PC-3 (cell line): ENCODE data around the gene TNK2. TPM values are rescaled to one million over a fixed set of nuclear protein-coding genes. Genes with fewer than 3 reads are reported as not detected.

Experiments used
- ATAC-seq: fragments of 200-7000 bp; cut with Tn5 transposase; 2 replicates; pipeline ENCODE4 v1.9.1; 2020; ENCODE audit warnings: mild to moderate bottlenecking, moderate library complexity
- BruUV-seq: library from RNA; stranded (reverse); fragments of 400-500 nt; replicated peaks from 2 replicates; lab custom pipeline; 2021; lab: Mats Ljungman, UMichigan
- CTCF ChIA-PET: fragments of 300-600 bp; sonication (Branson Sonifier 250); formaldehyde crosslinking; loops from one replicate; lab custom pipeline; 2022; ENCODE audit warnings: antibody characterized with exemption; lab: Charles Lee
- POLR2A ChIA-PET: fragments of 300-600 bp; sonication (Branson Sonifier 250); formaldehyde crosslinking; loops from one replicate; lab custom pipeline; 2022; ENCODE audit warnings: antibody characterized with exemption; ENCODE audit not compliant: unreplicated experiment; lab: Charles Lee
- DNase-seq: peaks from one replicate; pipeline ENCODE4 v3.0.0-alpha.2; 2015
- H2AFZ ChIP-seq: fragments of 300-600 bp; sonication (generic); 2 replicates; pipeline ENCODE4 v1.6.0; 2016; ENCODE audit warnings: antibody characterized with exemption, low read length
- H3F3A ChIP-seq: fragments of 300-600 bp; sonication (generic); one replicate; pipeline ENCODE4 v1.6.0; 2017; ENCODE audit warnings: antibody characterized with exemption, low read length, control low read depth, mild to moderate bottlenecking; ENCODE audit not compliant: unreplicated experiment
- H3K27ac ChIP-seq: fragments of 300-600 bp; sonication (generic); 2 replicates; pipeline ENCODE4 v1.5.1; 2016; ENCODE audit warnings: mild to moderate bottlenecking, low read length
- H3K27me3 ChIP-seq: fragments of 300-600 bp; sonication (generic); 2 replicates; pipeline ENCODE4 v1.6.1; 2016; ENCODE audit warnings: low read length, mixed read lengths
- H3K36me3 ChIP-seq: fragments of 300-600 bp; sonication (generic); 2 replicates; pipeline ENCODE4 v1.6.1; 2016; ENCODE audit warnings: low read depth, mixed run types, low read length, mixed read lengths
- H3K4me1 ChIP-seq: fragments of 300-600 bp; sonication (generic); 2 replicates; pipeline ENCODE4 v1.5.1; 2016; ENCODE audit warnings: low read length; ENCODE audit not compliant: insufficient read depth
- H3K4me2 ChIP-seq: fragments of 300-600 bp; sonication (generic); 2 replicates; pipeline ENCODE4 v1.6.0; 2016; ENCODE audit warnings: low read length
- H3K4me3 ChIP-seq: fragments of 300-600 bp; sonication (generic); 2 replicates; pipeline ENCODE4 v1.5.1; 2016; ENCODE audit warnings: mild to moderate bottlenecking, low read length, mixed read lengths
- H3K79me2 ChIP-seq: fragments of 300-600 bp; sonication (generic); 2 replicates; pipeline ENCODE4 v1.6.1; 2017; ENCODE audit warnings: low read length, mixed read lengths
- H3K9ac ChIP-seq: fragments of 300-600 bp; sonication (generic); 2 replicates; pipeline ENCODE4 v1.6.0; 2016; ENCODE audit warnings: mild to moderate bottlenecking, low read length
- H3K9me2 ChIP-seq: fragments of 300-600 bp; sonication (generic); replicated peaks from 2 replicates; pipeline ENCODE4 v1.6.1; 2016; ENCODE audit warnings: mixed run types, low read length, mixed read lengths
- H3K9me3 ChIP-seq: fragments of 300-600 bp; sonication (generic); 2 replicates; pipeline ENCODE4 v1.6.1; 2016; ENCODE audit warnings: low read length, mixed read lengths
- H4K20me1 ChIP-seq: fragments of 300-600 bp; sonication (generic); 2 replicates; pipeline ENCODE4 v1.6.1; 2016; ENCODE audit warnings: low read length, mixed read lengths
- CTCF ChIP-seq: fragments of 300-600 bp; sonication (generic); conservative IDR thresholded peaks from 2 replicates; pipeline ENCODE4 v1.5.1; 2017; ENCODE audit warnings: antibody characterized with exemption, low read depth, mild to moderate bottlenecking, low read length
- EZH2 ChIP-seq: fragments of 300-600 bp; sonication (generic); IDR thresholded peaks from one replicate; pipeline ENCODE4 v1.6.1; 2017; ENCODE audit warnings: antibody characterized with exemption, mild to moderate bottlenecking, low read length; ENCODE audit not compliant: unreplicated experiment
- EZH2phosphoT487 ChIP-seq: fragments of 300-600 bp; sonication (generic); IDR thresholded peaks from 2 replicates; pipeline ENCODE4 v1.6.1; 2018; ENCODE audit warnings: mild to moderate bottlenecking, antibody characterized with exemption, low read length, borderline replicate concordance
- intact Hi-C: fragments of 100-400 bp; cut with micrococcal nuclease; formaldehyde crosslinking; loops from 2 replicates; pipeline ENCODE4 v1.9.0; 2023
- total RNA-seq: library from RNA; depleted of rRNA; stranded (reverse); fragments of >200 nt; gene quantifications from 2 replicates; pipeline ENCODE4 v1.2.3, GENCODE V29; 2014

TNK2 gene
- total RNA-seq, 1 experiment from 2014 or later: 49.3 TPM

DNA sequence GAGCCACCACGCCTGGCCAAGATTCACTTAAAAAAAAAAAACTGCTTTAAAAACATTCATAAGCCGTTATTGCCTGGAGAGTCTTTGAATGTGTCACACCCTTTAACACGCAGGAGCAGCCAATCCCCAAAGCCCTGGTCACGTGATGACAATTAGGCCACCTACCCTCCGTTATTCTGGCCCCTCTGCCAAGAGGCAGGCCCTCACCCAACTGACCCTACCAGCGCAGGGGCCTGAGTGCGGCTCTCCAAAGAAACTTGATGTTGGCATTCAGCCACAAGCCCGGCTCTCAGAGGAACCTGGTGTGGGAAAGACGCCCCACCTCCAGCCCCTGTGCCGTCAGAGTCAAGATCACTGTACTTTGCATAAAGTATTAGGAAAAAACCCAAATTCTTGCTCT, 85.1 kb downstream of the TNK2 start:
- H4K20me1 ChIP-seq: no peaks in the 10 kb centered on the region
- CTCF ChIA-PET: no interaction called here
- H3K9ac ChIP-seq: no peak overlapping the region
- no peaks in the 10 kb centered on the region for H3K36me3 ChIP-seq
- no peak overlapping the region for H3K27ac ChIP-seq
- no peak overlapping the region for H3K4me2 ChIP-seq
- no TSS peak for BruUV-seq
- no peaks in the 10 kb centered on the region for H3K9me3 ChIP-seq
- POLR2A ChIA-PET: no interaction called here
- no peak for ATAC-seq
- 0 out of 2 replicates have a peak, but pooled peaks cover 10% of the 10 kb centered on the region for H3K4me1 ChIP-seq
- H3K79me2 ChIP-seq: no peaks in the 10 kb centered on the region
- no peak for TF ChIP-seq EZH2phosphoT487
- TF ChIP-seq EZH2: no peak
- no peak overlapping the region for H3K4me3 ChIP-seq
- H2AFZ ChIP-seq: no peak overlapping the region
- intact Hi-C loops: no loop called here
- no peaks in the 10 kb centered on the region for H3F3A ChIP-seq
- H3K27me3 ChIP-seq: no peaks in the 10 kb centered on the region
- no peak for DNase-seq
- no peaks in the 10 kb centered on the region for H3K9me2 ChIP-seq

DNA sequence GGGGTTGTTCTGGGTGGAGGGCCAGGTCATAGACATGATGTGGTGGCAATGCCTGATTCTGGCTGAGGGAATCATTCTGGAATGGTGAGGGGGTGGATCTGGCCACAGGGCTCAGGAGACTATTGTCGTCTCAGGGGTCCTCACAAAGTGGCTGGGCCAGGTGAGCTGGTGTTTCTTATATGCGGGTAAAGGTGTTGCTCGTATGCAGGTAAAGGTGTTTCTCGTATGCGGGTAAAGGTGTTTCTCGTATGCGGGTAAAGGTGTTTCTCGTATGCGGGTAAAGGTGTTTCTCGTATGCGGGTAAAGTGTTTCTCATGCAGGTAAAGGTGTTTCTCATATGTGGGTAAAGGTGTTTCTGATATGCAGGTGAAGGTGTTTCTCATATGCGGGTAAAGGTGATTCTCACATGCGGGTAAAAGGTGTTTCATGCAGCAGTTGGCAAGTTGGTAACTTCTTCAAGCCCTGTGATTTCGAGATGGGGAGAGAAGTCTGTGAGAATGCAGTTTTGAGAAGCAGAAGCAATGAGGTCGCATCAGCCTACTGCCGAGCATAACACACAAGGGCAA, 86.1 kb downstream of the TNK2 start:
- TF ChIP-seq CTCF (no peak), EZH2 (no peak), EZH2phosphoT487 (no peak)
- intact Hi-C loops: no loop called here
- Histone ChIP-seq H3K4me2 (no peak overlapping the region), H4K20me1 (no peaks in the 10 kb centered on the region), H3K79me2 (no peaks in the 10 kb centered on the region), H3K36me3 (no peaks in the 10 kb centered on the region), H3K9me2 (no peaks in the 10 kb centered on the region), H3K4me3 (no peak overlapping the region), H3K27ac (no peak overlapping the region), H3F3A (no peaks in the 10 kb centered on the region), H3K9me3 (no peaks in the 10 kb centered on the region), H3K4me1 (0 out of 2 replicates have a peak, but pooled peaks cover 10% of the 10 kb centered on the region), H2AFZ (no peak overlapping the region), H3K9ac (no peak overlapping the region), H3K27me3 (no peaks in the 10 kb centered on the region)
- CTCF ChIA-PET: no interaction called here
- POLR2A ChIA-PET: no interaction called here
- no TSS peak for BruUV-seq
- DNase-seq (no peak), ATAC-seq (no peak)

- no peak overlapping the region for H3K27ac ChIP-seq
- no peaks in the 10 kb centered on the region for H3K79me2 ChIP-seq
- no peaks in the 10 kb centered on the region for H3K9me2 ChIP-seq
- no peaks in the 10 kb centered on the region for H3K9me3 ChIP-seq
- no peak overlapping the region for H2AFZ ChIP-seq
- ATAC-seq: peak; percentile 57
- H3K27me3 ChIP-seq: no peaks in the 10 kb centered on the region
- BruUV-seq: TSS peak; percentile 39
- no peak overlapping the region for H3K4me3 ChIP-seq
- H3K9ac ChIP-seq: no peak overlapping the region
- no peaks in the 10 kb centered on the region for H4K20me1 ChIP-seq
- H3K4me2 ChIP-seq: no peak overlapping the region
- no peaks in the 10 kb centered on the region for H3K36me3 ChIP-seq
- peak; percentile 25 for DNase-seq
- CTCF ChIA-PET: no interaction called here
- TF ChIP-seq CTCF (no peak), EZH2phosphoT487 (no peak), EZH2 (no peak)
- 0 out of 2 replicates have a peak, but pooled peaks cover 10% of the 10 kb centered on the region for H3K4me1 ChIP-seq
- POLR2A ChIA-PET: no interaction called here
- no peaks in the 10 kb centered on the region for H3F3A ChIP-seq
- intact Hi-C loops: no loop called here
Observed at GRCh38 chr3:195821403-195822130, 86.8 kb downstream of the TNK2 start.
